T-helper 1 cell treated with Interleukin-12 subunit alpha and Interleukin-12 subunit beta and Interleukin-4 antibody, amounts not matched to agents 30 μg/mL and 1 μg/mL, for 36 hours (primary cell): ENCODE data around the gene RPL32.
A peak's percentile ranks its signal among the peaks of the same experiment; 100 is the strongest.
"Not testable (repeated sequence)": the region's sequence is repeated elsewhere in the genome, so short reads cannot be mapped to it uniquely, and the experiment has no call there.

Experiments used
- H3K27ac Mint-ChIP-seq: one replicate; pipeline ENCODE4 v1.8.0; 2021; ENCODE audit warnings: mild to moderate bottlenecking, mixed read lengths
- H3K27me3 Mint-ChIP-seq: one replicate; pipeline ENCODE4 v1.8.0; 2021; ENCODE audit warnings: low read depth, mixed read lengths
- H3K36me3 Mint-ChIP-seq: one replicate; pipeline ENCODE4 v1.8.0; 2021; ENCODE audit warnings: low read depth, mixed read lengths
- H3K4me1 Mint-ChIP-seq: one replicate; pipeline ENCODE4 v1.8.0; 2021; ENCODE audit warnings: low read depth, mixed read lengths
- H3K4me3 Mint-ChIP-seq: one replicate; pipeline ENCODE4 v1.8.0; 2021; ENCODE audit warnings: mild to moderate bottlenecking, moderate library complexity, mixed read lengths
- H3K9me3 Mint-ChIP-seq: one replicate; pipeline ENCODE4 v1.8.0; 2021; ENCODE audit warnings: mixed read lengths

RPL32 gene

GRCh38 chr3:12875857-12876836 lies 34.8 kb upstream of the RPL32 start:
- Mint-ChIP-seq H3K27ac (no peak overlapping the region), H3K4me3 (no peak overlapping the region), H3K4me1 (no peaks in the 10 kb centered on the region), H3K36me3 (no peaks in the 10 kb centered on the region), H3K27me3 (peaks cover 20% of the 10 kb centered on the region), H3K9me3 (no peaks in the 10 kb centered on the region)

GRCh38 chr3:12871404-12871983 lies 30.1 kb upstream of the RPL32 start:
- Mint-ChIP-seq H3K4me3 (no peak overlapping the region), H3K27me3 (peaks cover 39% of the 10 kb centered on the region), H3K4me1 (peaks cover 14% of the 10 kb centered on the region), H3K27ac (no peak overlapping the region), H3K36me3 (no peaks in the 10 kb centered on the region), H3K9me3 (no peaks in the 10 kb centered on the region)

DNA sequence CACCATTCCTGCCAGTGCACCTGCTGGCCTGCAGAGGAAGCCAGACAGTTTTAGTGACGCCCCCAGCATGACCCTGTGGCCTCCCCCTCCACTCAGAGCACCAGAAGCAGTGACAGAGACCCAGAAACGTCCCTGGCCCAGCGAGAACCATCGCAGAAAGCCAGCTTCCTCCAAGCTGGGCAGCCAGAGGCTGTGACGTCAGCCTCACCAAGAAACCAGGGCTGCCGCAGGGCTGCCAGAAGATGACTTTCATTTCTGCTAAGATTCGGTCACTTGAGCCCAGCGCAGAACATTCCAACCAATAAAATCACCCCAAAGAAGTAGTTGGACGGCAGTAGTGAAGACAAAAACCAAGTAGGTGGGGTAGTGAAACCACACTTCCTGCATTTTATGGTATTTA lies 29.6 kb upstream of the RPL32 start:
- H3K4me1 Mint-ChIP-seq = peaks cover 14% of the 10 kb centered on the region
- no peaks in the 10 kb centered on the region for H3K36me3 Mint-ChIP-seq
- peaks cover 39% of the 10 kb centered on the region for H3K27me3 Mint-ChIP-seq
- no peak overlapping the region for H3K27ac Mint-ChIP-seq
- H3K4me3 Mint-ChIP-seq = no peak overlapping the region
- no peaks in the 10 kb centered on the region for H3K9me3 Mint-ChIP-seq

- Mint-ChIP-seq H3K4me1 (peaks cover 14% of the 10 kb centered on the region), H3K27ac (no peak overlapping the region), H3K4me3 (no peak overlapping the region), H3K36me3 (no peaks in the 10 kb centered on the region), H3K9me3 (peaks cover 6% of the 10 kb centered on the region), H3K27me3 (peaks cover 37% of the 10 kb centered on the region)
Measured at GRCh38 chr3:12869035-12869621, 27.8 kb upstream of the RPL32 start.

DNA sequence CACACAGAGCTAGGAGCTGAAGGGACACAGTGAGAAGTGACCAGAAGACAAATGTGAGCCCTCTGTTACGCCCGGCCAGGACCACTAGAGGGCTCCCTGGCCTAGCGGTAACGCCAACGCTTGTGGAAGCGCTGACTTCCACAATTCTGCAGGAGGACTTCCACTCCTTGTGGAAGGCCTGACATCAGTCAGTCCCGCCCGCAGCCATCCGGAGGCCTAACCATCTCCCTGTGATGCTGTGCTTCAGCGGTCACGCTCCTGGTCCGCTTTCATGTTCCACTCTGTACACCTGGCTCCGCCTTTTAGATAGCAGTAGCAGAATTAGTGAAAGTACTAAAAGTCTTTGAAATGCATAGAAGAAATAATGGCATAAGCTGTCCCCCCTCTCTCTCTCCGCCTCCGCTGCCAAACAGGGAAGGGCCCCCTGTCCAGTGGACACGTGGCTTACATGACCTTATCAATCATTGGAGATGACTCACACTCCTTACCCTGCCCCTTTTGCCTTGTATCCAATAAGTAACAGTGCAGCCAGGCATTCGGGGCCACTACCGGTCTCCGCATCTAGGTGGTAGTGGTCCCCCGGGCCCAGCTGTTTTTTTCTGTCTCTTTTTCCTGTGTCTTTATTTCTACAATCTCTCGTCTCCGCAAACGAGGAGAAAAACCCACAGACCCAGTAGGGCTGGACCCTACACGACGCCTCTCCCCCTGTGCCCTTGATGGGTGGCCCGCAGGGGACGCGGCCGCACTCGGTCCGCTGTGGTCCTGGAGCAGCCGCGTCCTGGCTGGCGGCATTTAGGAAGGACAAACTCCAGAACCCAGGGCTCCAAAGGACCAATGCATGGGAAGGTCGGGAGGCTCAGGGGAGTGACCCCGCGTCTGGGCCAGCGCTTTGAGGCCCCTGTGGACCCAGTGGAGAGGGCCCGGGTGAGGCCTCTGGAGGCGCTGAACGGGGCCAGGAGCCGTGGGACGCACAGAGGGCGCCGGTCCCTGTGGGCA lies 27.0 kb upstream of the RPL32 start:
- Mint-ChIP-seq H3K27ac (no peak overlapping the region), H3K4me1 (peaks cover 14% of the 10 kb centered on the region), H3K36me3 (no peaks in the 10 kb centered on the region), H3K27me3 (peaks cover 37% of the 10 kb centered on the region), H3K9me3 (peaks cover 6% of the 10 kb centered on the region), H3K4me3 (peak overlapping the region; percentile 79)

DNA sequence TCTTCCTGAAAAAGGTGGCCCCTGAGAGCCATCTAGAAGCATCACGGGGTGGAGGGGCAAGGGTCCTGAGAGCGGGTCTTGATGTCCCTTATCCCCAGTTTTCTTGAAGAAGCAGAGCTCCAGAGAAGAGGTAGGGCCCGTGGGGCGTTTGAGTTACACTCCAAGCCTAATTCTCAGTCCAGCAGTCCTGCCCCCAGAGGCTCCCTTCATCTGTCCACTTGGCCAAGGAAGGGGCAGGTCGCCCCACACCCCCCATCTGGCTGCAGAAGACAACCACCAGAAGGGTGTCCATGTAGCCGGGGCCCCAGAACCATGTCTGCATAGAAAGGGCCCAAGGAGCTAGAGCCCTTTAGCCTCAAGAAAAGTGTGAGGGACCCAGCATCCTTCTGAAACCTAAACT lies 25.5 kb upstream of the RPL32 start:
- peaks cover 14% of the 10 kb centered on the region for H3K4me1 Mint-ChIP-seq
- H3K27me3 Mint-ChIP-seq = peaks cover 32% of the 10 kb centered on the region
- peaks cover 6% of the 10 kb centered on the region for H3K9me3 Mint-ChIP-seq
- H3K4me3 Mint-ChIP-seq = no peak overlapping the region
- no peak overlapping the region for H3K27ac Mint-ChIP-seq
- H3K36me3 Mint-ChIP-seq = no peaks in the 10 kb centered on the region

GRCh38 chr3:12865271-12865670 lies 23.9 kb upstream of the RPL32 start:
- H3K4me1 Mint-ChIP-seq = peaks cover 9% of the 10 kb centered on the region
- no peaks in the 10 kb centered on the region for H3K36me3 Mint-ChIP-seq
- H3K27me3 Mint-ChIP-seq = peaks cover 24% of the 10 kb centered on the region
- H3K27ac Mint-ChIP-seq = no peak overlapping the region
- H3K4me3 Mint-ChIP-seq = no peak overlapping the region
- peaks cover 6% of the 10 kb centered on the region for H3K9me3 Mint-ChIP-seq

- no peak overlapping the region for H3K4me3 Mint-ChIP-seq
Measured at GRCh38 chr3:12862387-12862786, 21.0 kb upstream of the RPL32 start.

GRCh38 chr3:12861611-12862010 lies 20.2 kb upstream of the RPL32 start:
- H3K4me3 Mint-ChIP-seq = no peak overlapping the region
- peaks cover 8% of the 10 kb centered on the region for H3K27me3 Mint-ChIP-seq
- H3K36me3 Mint-ChIP-seq = no peaks in the 10 kb centered on the region
- no peaks in the 10 kb centered on the region for H3K4me1 Mint-ChIP-seq
- H3K27ac Mint-ChIP-seq = no peak overlapping the region
- H3K9me3 Mint-ChIP-seq = peaks cover 6% of the 10 kb centered on the region

More at GRCh38 chr3:12862387-12862786, 21.0 kb upstream of the RPL32 start:
- peaks cover 6% of the 10 kb centered on the region for H3K9me3 Mint-ChIP-seq
- no peaks in the 10 kb centered on the region for H3K36me3 Mint-ChIP-seq
- H3K4me1 Mint-ChIP-seq = no peaks in the 10 kb centered on the region
- H3K27me3 Mint-ChIP-seq = peaks cover 5% of the 10 kb centered on the region
- H3K27ac Mint-ChIP-seq = no peak overlapping the region

DNA sequence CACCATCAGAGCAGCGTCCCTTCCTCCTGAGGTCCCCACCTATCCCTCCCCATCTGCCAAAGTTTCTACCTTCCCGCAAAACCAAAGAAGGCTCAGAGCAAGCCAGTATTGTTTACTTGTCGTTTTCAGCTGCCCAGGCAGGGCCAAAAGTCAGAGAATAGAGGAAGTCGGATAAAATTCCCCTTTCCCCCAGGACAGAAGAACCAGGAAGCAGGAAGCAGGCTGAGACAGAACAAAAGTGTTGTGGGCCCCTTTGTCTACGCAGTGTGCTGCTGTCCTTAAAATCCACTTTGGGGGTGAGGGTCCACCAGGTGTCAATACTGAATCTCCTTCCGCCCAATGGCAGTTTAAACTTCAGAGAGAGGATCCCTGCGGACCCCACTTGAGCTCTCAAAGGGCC lies 18.5 kb upstream of the RPL32 start:
- Mint-ChIP-seq H3K36me3 (no peaks in the 10 kb centered on the region), H3K27ac (no peak overlapping the region)

DNA sequence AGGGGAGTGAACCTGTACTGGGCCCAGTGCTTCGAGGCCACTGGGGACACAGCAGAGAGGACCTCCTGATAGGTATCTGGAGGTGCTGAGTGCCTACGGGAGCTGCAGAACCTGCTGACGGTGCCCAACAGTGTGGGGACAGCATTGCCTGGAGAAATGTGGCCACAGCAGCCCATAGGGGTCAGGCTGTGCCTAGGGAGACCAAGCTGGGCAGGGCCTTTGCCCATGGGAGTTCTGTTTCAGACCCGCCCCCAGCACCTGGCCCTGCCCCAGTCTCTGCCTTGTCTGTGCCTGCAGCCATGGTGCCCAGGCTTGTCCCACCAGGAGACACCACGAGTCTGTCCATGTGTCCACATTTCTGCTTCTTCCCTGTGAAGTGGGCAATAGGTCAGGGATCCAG lies 15.3 kb upstream of the RPL32 start:
- Mint-ChIP-seq H3K4me3 (no peak overlapping the region), H3K36me3 (no peaks in the 10 kb centered on the region), H3K27ac (no peak overlapping the region), H3K27me3 (peaks cover 4% of the 10 kb centered on the region), H3K4me1 (no peaks in the 10 kb centered on the region), H3K9me3 (no peaks in the 10 kb centered on the region)

More for the DNA sequence above, 18.5 kb upstream of the RPL32 start:
- Mint-ChIP-seq H3K27me3 (peaks cover 4% of the 10 kb centered on the region), H3K4me1 (no peaks in the 10 kb centered on the region), H3K4me3 (no peak overlapping the region), H3K9me3 (no peaks in the 10 kb centered on the region)

DNA sequence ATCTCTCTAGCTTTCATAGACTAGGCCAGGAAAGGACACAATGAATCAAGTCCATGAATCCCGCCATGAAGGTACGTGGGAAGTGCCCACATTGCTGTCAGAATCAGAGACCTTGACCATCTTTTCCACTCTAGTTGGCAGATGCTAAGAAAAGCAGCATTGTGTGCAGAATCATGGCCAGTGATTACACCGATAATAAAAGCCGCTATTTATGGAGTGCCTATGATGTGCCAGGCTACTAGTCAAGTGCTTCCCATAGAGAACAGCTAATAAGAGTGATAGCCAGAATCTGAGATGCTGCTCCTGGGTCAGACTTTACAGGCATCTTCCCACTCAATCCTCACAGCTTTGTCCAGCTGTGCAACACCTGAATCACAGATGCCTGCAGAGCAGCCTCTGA lies 13.2 kb upstream of the RPL32 start:
- Mint-ChIP-seq H3K27ac (no peak overlapping the region), H3K27me3 (peaks cover 4% of the 10 kb centered on the region), H3K4me1 (no peaks in the 10 kb centered on the region), H3K4me3 (no peak overlapping the region), H3K9me3 (no peaks in the 10 kb centered on the region), H3K36me3 (no peaks in the 10 kb centered on the region)

GRCh38 chr3:12853847-12854246 lies 12.5 kb upstream of the RPL32 start:
- not testable (repeated sequence) for H3K9me3 Mint-ChIP-seq, H3K36me3 Mint-ChIP-seq, H3K27ac Mint-ChIP-seq, H3K4me3 Mint-ChIP-seq, H3K27me3 Mint-ChIP-seq, H3K4me1 Mint-ChIP-seq

GRCh38 chr3:12852201-12852600 lies 10.8 kb upstream of the RPL32 start:
- Mint-ChIP-seq H3K27ac (no peak overlapping the region), H3K4me1 (no peaks in the 10 kb centered on the region), H3K36me3 (no peaks in the 10 kb centered on the region), H3K4me3 (no peak overlapping the region), H3K9me3 (no peaks in the 10 kb centered on the region), H3K27me3 (peaks cover under 1% of the 10 kb centered on the region)
